ENCODE results near the gene SRC.

The SRC gene

DNA sequence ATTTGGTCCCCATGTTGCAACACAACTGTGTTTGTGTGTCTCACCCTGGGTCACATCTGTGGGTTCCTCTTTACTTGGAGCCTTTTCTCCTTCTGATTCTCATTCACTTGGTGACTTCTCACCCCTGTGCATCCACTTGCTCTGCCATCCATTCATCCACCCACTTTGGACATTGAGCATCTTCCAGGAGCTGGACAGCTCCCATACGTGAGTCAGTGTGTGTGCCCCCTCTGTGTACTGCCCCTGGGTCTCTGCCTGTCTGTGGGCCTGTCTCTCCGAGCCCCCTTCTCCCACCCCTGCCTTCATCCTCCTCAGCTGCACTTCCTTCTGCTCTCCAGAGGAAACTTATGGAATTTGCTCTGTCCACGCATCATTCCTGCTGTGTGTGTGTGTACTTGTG is 107.3 kb downstream of the SRC start:
- Histone ChIP-seq H3K79me2 (ENCODE audit: insufficient read depth, low read length) (no peaks in the 10 kb centered on the region), H3K36me3 (ENCODE audit: low read length) (no peaks in the 10 kb centered on the region), H3K27ac (ENCODE audit: low read depth, low read length) (no peak overlapping the region), H3K27me3 (ENCODE audit: low read length) (no peaks in the 10 kb centered on the region), H3K9me2 (replicated peaks; ENCODE audit: insufficient read depth, low read length) (no peaks in the 10 kb centered on the region), H3K4me2 (ENCODE audit: low read depth, low read length, poor library complexity, severe bottlenecking) (no peak overlapping the region), H3K9ac (ENCODE audit: low read length) (no peak overlapping the region), H2AFZ (ENCODE audit: low read depth, low read length, severe bottlenecking) (no peak overlapping the region), H3F3A (ENCODE audit: insufficient read depth) (no peaks in the 10 kb centered on the region), H4K20me1 (ENCODE audit: low read depth, low read length) (no peaks in the 10 kb centered on the region), H3K4me3 (ENCODE audit: insufficient read depth, low read length, poor library complexity, severe bottlenecking) (no peak overlapping the region), H3K9me3 (ENCODE audit: insufficient read depth, low read length) (no peaks in the 10 kb centered on the region)
- no peak for TF ChIP-seq EZH2phosphoT487 (conservative IDR thresholded peaks at IDR 0.05; ENCODE audit: low read length)
- TF ChIP-seq, protein P1, sequence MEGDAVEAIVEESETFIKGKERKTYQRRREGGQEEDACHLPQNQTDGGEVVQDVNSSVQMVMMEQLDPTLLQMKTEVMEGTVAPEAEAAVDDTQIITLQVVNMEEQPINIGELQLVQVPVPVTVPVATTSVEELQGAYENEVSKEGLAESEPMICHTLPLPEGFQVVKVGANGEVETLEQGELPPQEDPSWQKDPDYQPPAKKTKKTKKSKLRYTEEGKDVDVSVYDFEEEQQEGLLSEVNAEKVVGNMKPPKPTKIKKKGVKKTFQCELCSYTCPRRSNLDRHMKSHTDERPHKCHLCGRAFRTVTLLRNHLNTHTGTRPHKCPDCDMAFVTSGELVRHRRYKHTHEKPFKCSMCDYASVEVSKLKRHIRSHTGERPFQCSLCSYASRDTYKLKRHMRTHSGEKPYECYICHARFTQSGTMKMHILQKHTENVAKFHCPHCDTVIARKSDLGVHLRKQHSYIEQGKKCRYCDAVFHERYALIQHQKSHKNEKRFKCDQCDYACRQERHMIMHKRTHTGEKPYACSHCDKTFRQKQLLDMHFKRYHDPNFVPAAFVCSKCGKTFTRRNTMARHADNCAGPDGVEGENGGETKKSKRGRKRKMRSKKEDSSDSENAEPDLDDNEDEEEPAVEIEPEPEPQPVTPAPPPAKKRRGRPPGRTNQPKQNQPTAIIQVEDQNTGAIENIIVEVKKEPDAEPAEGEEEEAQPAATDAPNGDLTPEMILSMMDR (IDR thresholded peaks at IDR 0.05; ENCODE audit: insufficient read depth, low read length, poor library complexity, severe bottlenecking) = no peak

DNA sequence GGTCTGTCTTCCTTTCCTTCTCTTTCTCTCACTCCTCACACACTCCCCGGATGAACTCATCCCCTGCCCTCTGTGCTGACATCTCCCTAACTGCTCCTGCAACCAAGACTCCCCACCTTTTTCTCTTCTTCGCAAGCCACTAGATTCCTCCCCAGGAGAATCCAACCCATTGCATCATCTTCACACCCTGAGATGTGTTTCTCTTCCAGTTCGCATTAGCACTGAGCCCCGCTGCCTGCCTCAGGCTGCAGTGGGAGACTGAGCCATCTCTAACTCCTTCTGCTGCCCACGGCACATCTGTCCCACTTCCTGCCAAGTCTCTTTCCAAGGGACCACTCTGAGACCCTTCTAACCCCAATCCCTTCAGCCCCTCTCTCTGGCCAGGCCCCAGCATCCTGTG is 107.9 kb downstream of the SRC start:
- Histone ChIP-seq H3K9ac (ENCODE audit: low read length) (no peak overlapping the region), H4K20me1 (ENCODE audit: low read depth, low read length) (no peaks in the 10 kb centered on the region), H3K9me2 (replicated peaks; ENCODE audit: insufficient read depth, low read length) (no peaks in the 10 kb centered on the region), H3K79me2 (ENCODE audit: insufficient read depth, low read length) (no peaks in the 10 kb centered on the region), H2AFZ (ENCODE audit: low read depth, low read length, severe bottlenecking) (no peak overlapping the region), H3F3A (ENCODE audit: insufficient read depth) (no peaks in the 10 kb centered on the region), H3K4me3 (ENCODE audit: insufficient read depth, low read length, poor library complexity, severe bottlenecking) (no peak overlapping the region), H3K9me3 (ENCODE audit: insufficient read depth, low read length) (no peaks in the 10 kb centered on the region), H3K4me2 (ENCODE audit: low read depth, low read length, poor library complexity, severe bottlenecking) (no peak overlapping the region), H3K36me3 (ENCODE audit: low read length) (no peaks in the 10 kb centered on the region), H3K27ac (ENCODE audit: low read depth, low read length) (no peak overlapping the region), H3K27me3 (ENCODE audit: low read length) (no peaks in the 10 kb centered on the region)
- TF ChIP-seq, protein P1 (IDR thresholded peaks at IDR 0.05; ENCODE audit: insufficient read depth, low read length, poor library complexity, severe bottlenecking) = no peak
- no peak for TF ChIP-seq EZH2phosphoT487 (conservative IDR thresholded peaks at IDR 0.05; ENCODE audit: low read length)

DNA sequence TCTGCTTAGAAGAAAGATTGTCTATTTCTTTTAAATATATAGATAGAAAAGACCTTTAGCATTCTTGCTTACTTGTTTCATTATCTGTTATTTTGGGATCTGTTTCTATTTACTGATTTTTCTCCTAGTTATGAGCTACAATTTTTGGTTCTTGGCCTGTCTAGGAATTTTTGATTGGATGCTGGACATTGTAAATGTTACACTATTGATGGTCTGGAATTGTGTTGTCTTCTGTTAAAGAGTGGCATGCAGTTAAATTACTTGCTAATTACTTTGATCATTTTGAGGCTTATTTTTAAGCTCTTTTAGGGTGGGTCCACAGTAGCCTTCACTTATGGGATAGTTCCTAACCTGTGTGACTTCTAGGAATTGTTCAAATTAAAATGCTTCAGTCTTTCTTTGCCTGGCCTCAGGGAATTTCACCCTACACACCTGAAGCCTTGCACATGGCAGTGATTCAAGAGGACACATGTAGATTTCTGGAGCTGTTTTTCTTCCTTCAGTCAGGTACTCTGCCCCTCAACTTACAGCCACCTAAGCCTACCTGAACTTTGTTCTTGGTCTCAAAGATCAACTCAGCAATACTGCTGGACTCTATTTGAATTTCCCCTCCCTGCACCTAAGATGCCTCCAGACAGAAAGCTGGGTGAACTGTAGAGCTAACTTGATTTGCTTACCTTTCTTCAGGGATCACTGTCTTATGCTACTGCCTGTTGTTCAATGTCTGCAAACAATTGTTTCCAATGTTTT is 108.9 kb downstream of the SRC start:
- H3K9me2 ChIP-seq (replicated peaks; ENCODE audit: insufficient read depth, low read length) = no peaks in the 10 kb centered on the region
- H3F3A ChIP-seq (ENCODE audit: insufficient read depth) = no peaks in the 10 kb centered on the region
- H3K79me2 ChIP-seq (ENCODE audit: insufficient read depth, low read length) = no peaks in the 10 kb centered on the region
- no peaks in the 10 kb centered on the region for H3K36me3 ChIP-seq (ENCODE audit: low read length)
- no peak overlapping the region for H3K27ac ChIP-seq (ENCODE audit: low read depth, low read length)
- no peaks in the 10 kb centered on the region for H4K20me1 ChIP-seq (ENCODE audit: low read depth, low read length)
- no peak overlapping the region for H2AFZ ChIP-seq (ENCODE audit: low read depth, low read length, severe bottlenecking)
- no peak overlapping the region for H3K4me2 ChIP-seq (ENCODE audit: low read depth, low read length, poor library complexity, severe bottlenecking)
- TF ChIP-seq, protein P1 (IDR thresholded peaks at IDR 0.05; ENCODE audit: insufficient read depth, low read length, poor library complexity, severe bottlenecking) = no peak
- TF ChIP-seq EZH2phosphoT487 (conservative IDR thresholded peaks at IDR 0.05; ENCODE audit: low read length) = no peak
- no peaks in the 10 kb centered on the region for H3K27me3 ChIP-seq (ENCODE audit: low read length)
- no peaks in the 10 kb centered on the region for H3K9me3 ChIP-seq (ENCODE audit: insufficient read depth, low read length)
- no peak overlapping the region for H3K9ac ChIP-seq (ENCODE audit: low read length)
- H3K4me3 ChIP-seq (ENCODE audit: insufficient read depth, low read length, poor library complexity, severe bottlenecking) = no peak overlapping the region

Data from SU-DHL-6 (cell line).